ENCODE data around the gene DDIAS.
"Not testable (repeated sequence)": the region's sequence is repeated elsewhere in the genome, so short reads cannot be mapped to it uniquely, and the experiment has no call there.

Gene DDIAS

GRCh38 chr11:82890936-82891335, 10.6 kb upstream of the DDIAS start:
- no peak for DNase-seq (ENCODE audit: low read depth in 3 of 3)

- no peak for DNase-seq (ENCODE audit: low read depth in 3 of 3)
These were observed 8.8 kb upstream of the DDIAS start for GRCh38 chr11:82892611-82893169.

- DNase-seq (ENCODE audit: low read depth in 3 of 3) = no peak
These were observed 6.0 kb upstream of the DDIAS start for GRCh38 chr11:82895437-82896091.

GRCh38 chr11:82896183-82896582, 5.4 kb upstream of the DDIAS start:
- no peak for DNase-seq (ENCODE audit: low read depth in 3 of 3)

- no peak for DNase-seq (ENCODE audit: low read depth in 3 of 3)
These were observed 3.3 kb upstream of the DDIAS start for GRCh38 chr11:82898241-82898640.

GRCh38 chr11:82899186-82899820, 2.2 kb upstream of the DDIAS start:
- no peak for DNase-seq (ENCODE audit: low read depth in 3 of 3)

- no peak for DNase-seq (ENCODE audit: low read depth in 3 of 3)
These were observed 1.6 kb upstream of the DDIAS start for GRCh38 chr11:82899957-82900276.

GRCh38 chr11:82900277-82901164, 1.0 kb upstream of the DDIAS start, which contains the start of gene PRCP:
Gene PRCP, minus strand, starts transcription at chr11:82900430. Its CDS starts 28 bp downstream, at chr11:82900402.
- DNase-seq (ENCODE audit: low read depth in 3 of 3) = peak; percentile 84 to 87 (median 84)

- DNase-seq (ENCODE audit: low read depth in 3 of 3) = no peak
These were observed 468 bp downstream of the DDIAS start for GRCh38 chr11:82901922-82902485.

- no peak for DNase-seq (ENCODE audit: low read depth in 3 of 3)
These were observed 1.3 kb downstream of the DDIAS start for GRCh38 chr11:82902880-82903279.

- no peak for DNase-seq (ENCODE audit: low read depth in 3 of 3)
These were observed 2.5 kb downstream of the DDIAS start for GRCh38 chr11:82903843-82904586.

- no peak for DNase-seq (ENCODE audit: low read depth in 3 of 3)
These were observed 4.7 kb downstream of the DDIAS start for GRCh38 chr11:82906236-82906635.

GRCh38 chr11:82906931-82907330, 5.4 kb downstream of the DDIAS start:
- no peak for DNase-seq (ENCODE audit: low read depth in 3 of 3)

GRCh38 chr11:82907371-82907770, 5.8 kb downstream of the DDIAS start:
- no peak for DNase-seq (ENCODE audit: low read depth in 3 of 3)

- DNase-seq (ENCODE audit: low read depth in 3 of 3) = no peak
These were observed 6.8 kb downstream of the DDIAS start for GRCh38 chr11:82908311-82908710.

- no peak for DNase-seq (ENCODE audit: low read depth in 3 of 3)
These were observed 7.6 kb downstream of the DDIAS start for GRCh38 chr11:82909015-82909640.

- not testable (repeated sequence) for DNase-seq (ENCODE audit: low read depth in 3 of 3)
These were observed 18.2 kb downstream of the DDIAS start for GRCh38 chr11:82919786-82920185.

GRCh38 chr11:82920227-82920626, 18.7 kb downstream of the DDIAS start:
- not testable (repeated sequence) for DNase-seq (ENCODE audit: low read depth in 3 of 3)

- DNase-seq (ENCODE audit: low read depth in 3 of 3) = not testable (repeated sequence)
These were observed 21.0 kb downstream of the DDIAS start for GRCh38 chr11:82922396-82923173.
